ENCODE measurements around the gene RNU6-1. TPM values are rescaled to one million over a fixed set of nuclear protein-coding genes. Genes with fewer than 3 reads are reported as not detected.

Gene RNU6-1
- total and polyA plus RNA-seq, 2 experiments from 2014 or later = not detected

- no peak for TF ChIP-seq ETS1 (IDR thresholded peaks at IDR 0.05)
- no peak for TF ChIP-seq REST (IDR thresholded peaks at IDR 0.05; ENCODE audit: unreplicated experiment)
- TF ChIP-seq CREB1 (CRISPR knock-in tag; IDR thresholded peaks at IDR 0.05; ENCODE audit: low read depth) = no peak
- no peak for TF ChIP-seq CTCF (conservative IDR thresholded peaks at IDR 0.05; ENCODE audit: low read depth in 2 of 2)
- no peak for TF ChIP-seq EZH2phosphoT487 (IDR thresholded peaks at IDR 0.05; ENCODE audit: unreplicated experiment)
- TF ChIP-seq JUNB (IDR thresholded peaks at IDR 0.05; ENCODE audit: unreplicated experiment) = no peak
- no peak for TF ChIP-seq ZNF331 (CRISPR knock-in tag; IDR thresholded peaks at IDR 0.05; ENCODE audit: low read depth)
- no peak for TF ChIP-seq ZNF114 (CRISPR knock-in tag; IDR thresholded peaks at IDR 0.05)
- TF ChIP-seq EZH2 (IDR thresholded peaks at IDR 0.05; ENCODE audit: low read depth, unreplicated experiment) = no peak
Observed at GRCh38 chr15:67794832-67795574, 44.8 kb downstream of the RNU6-1 start (continued).

- H3K4me1 ChIP-seq (ENCODE audit: insufficient read depth) = peaks cover 48% of the 10 kb centered on the region
- no peak for TF ChIP-seq ZNF114 (CRISPR knock-in tag; IDR thresholded peaks at IDR 0.05)
- peaks cover 9% of the 10 kb centered on the region; the same call in 1 of the 3 replicates for H3K36me3 Mint-ChIP-seq (ENCODE audit: low read depth)
- H3K27me3 Mint-ChIP-seq (ENCODE audit: insufficient read depth, low read depth, poor library complexity) = peaks cover 2% of the 10 kb centered on the region
- H3K27ac ChIP-seq (ENCODE audit: low read depth) = no peak overlapping the region
- H3K9me2 ChIP-seq (ENCODE audit: insufficient read depth) = 0 out of 2 replicates have a peak, but pooled peaks cover 2% of the 10 kb centered on the region
- peaks cover 7% of the 10 kb centered on the region; the same call in 2 of the 3 replicates for H3K9me3 Mint-ChIP-seq
- H3K4me2 ChIP-seq = peak overlapping the region; percentile 57; the same call in 1 of the 2 replicates
- DNase-seq (ENCODE audit: low spot score) = no peak
- no peak overlapping the region for H3K4me3 ChIP-seq
- H3K4me3 Mint-ChIP-seq = no peak overlapping the region
- H3K36me3 ChIP-seq (ENCODE audit: insufficient read depth) = no peaks in the 10 kb centered on the region
- H3K27ac Mint-ChIP-seq = no peak overlapping the region
- peaks cover 48% of the 10 kb centered on the region for H3K4me1 Mint-ChIP-seq
- no peak overlapping the region for H2AFZ ChIP-seq
- no peaks in the 10 kb centered on the region for H4K20me1 ChIP-seq (replicated peaks; ENCODE audit: insufficient read depth)
- ATAC-seq = no peak
- H3K79me2 ChIP-seq (replicated peaks; ENCODE audit: insufficient read depth) = no peaks in the 10 kb centered on the region
- H3F3A ChIP-seq (replicated peaks; ENCODE audit: low read depth) = no peaks in the 10 kb centered on the region
- no peaks in the 10 kb centered on the region for H3K27me3 ChIP-seq (ENCODE audit: insufficient read depth)
Observed at GRCh38 chr15:67792250-67792942, 47.4 kb downstream of the RNU6-1 start.

Measured in GM23338 (cell line).